ENCODE results near the gene MRPS24.

MRPS24 gene

DNA sequence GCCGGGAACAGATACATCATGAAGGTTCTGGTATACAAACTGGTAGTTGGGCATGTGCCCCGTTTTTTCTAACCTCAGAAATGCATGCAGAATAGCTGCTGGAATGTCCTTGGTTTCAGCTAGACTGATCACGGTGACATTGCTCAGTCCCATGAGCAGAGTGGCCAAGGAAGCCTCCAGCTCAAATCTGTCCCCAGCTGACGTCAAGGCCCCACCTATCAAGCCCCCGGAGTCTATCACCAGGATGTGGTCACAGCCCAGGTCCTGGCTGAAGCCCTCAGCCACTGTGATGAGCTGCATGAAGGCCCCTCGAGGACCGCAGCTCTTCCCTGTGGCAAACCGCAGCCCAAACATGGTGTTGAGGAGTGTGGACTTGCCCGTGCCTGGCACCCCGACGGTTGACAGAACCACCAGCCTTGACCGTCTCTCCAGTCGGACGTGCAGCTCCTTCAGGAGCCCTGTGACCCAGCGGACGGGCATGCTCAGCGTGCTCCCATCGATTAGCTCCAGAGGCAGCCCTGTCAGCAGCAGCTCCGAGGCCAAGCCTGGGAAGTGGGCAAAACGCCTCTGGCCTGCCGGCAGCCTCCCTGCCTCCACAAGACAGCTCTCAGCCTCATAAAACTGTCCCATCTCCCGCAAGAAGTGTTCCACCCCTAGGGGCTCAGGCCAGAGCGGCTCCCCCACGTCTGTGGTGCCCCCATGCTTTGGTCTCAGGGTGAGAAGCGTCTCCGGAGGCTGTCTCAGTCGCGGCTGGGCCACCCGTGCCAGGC, 7.8 kb upstream of the MRPS24 start:
- H3K36me3 ChIP-seq = peaks cover 30% of the 10 kb centered on the region
- no peaks in the 10 kb centered on the region for H3K4me1 ChIP-seq (ENCODE audit: control insufficient read depth in 1 of 2, insufficient read depth in 1 of 2, low read depth in 1 of 2, low read length in 1 of 2)

DNA sequence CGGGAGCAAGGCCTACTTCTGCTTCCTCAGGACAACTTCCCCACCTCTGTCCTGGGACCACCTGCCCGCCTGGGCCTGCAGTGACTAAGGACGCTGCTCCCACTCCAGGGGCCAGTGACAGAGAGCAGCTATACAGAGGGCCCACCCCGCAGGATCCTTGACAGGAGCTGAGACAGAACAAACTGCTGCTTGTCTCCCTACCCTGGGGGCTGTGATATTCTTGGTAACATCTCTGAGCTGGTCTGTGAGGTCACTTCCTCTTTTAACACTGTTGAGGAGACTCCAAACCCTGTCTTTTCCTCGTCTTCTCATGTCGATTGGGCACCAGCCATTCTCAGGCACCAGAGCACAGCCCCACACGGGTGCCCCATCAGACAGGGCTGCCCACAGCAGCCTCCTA, 6.9 kb upstream of the MRPS24 start:
- Histone ChIP-seq H3K27me3 (no peaks in the 10 kb centered on the region), H3K9me3 (no peaks in the 10 kb centered on the region), H3K4me3 (ENCODE audit: low read depth in 1 of 2, low read length in 1 of 2) (no peak overlapping the region), H3K27ac (no peak overlapping the region), H3K4me1 (ENCODE audit: control insufficient read depth in 1 of 2, insufficient read depth in 1 of 2, low read depth in 1 of 2, low read length in 1 of 2) (no peaks in the 10 kb centered on the region), H3K36me3 (peaks cover 30% of the 10 kb centered on the region)
- TF ChIP-seq, protein P1, sequence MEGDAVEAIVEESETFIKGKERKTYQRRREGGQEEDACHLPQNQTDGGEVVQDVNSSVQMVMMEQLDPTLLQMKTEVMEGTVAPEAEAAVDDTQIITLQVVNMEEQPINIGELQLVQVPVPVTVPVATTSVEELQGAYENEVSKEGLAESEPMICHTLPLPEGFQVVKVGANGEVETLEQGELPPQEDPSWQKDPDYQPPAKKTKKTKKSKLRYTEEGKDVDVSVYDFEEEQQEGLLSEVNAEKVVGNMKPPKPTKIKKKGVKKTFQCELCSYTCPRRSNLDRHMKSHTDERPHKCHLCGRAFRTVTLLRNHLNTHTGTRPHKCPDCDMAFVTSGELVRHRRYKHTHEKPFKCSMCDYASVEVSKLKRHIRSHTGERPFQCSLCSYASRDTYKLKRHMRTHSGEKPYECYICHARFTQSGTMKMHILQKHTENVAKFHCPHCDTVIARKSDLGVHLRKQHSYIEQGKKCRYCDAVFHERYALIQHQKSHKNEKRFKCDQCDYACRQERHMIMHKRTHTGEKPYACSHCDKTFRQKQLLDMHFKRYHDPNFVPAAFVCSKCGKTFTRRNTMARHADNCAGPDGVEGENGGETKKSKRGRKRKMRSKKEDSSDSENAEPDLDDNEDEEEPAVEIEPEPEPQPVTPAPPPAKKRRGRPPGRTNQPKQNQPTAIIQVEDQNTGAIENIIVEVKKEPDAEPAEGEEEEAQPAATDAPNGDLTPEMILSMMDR (IDR thresholded peaks at IDR 0.05) = no peak

More for the DNA sequence above, 7.8 kb upstream of the MRPS24 start:
- H3K27me3 ChIP-seq = no peaks in the 10 kb centered on the region
- no peaks in the 10 kb centered on the region for H3K9me3 ChIP-seq
- H3K27ac ChIP-seq = no peak overlapping the region
- TF ChIP-seq, protein P1 (IDR thresholded peaks at IDR 0.05) = no peak
- H3K4me3 ChIP-seq (ENCODE audit: low read depth in 1 of 2, low read length in 1 of 2) = no peak overlapping the region

DNA sequence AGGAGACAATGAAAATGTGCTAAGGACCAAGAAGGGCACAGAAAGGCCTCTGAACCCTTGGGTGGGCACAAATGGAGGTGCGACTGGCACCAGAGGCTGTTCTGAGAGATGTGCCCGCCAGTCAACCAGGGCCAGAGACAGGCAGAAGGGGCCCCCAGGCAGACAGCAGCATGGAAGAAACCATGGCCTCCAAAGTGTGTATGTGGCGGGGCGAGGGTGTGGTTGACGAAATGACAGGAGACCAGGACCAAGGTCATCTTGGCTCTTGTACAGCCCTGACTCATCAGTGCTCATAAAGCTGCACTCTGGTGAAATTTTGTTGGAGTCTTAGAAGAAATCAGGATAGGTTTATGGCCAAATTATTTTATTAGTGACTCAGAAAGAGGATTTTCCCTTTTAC, 4.0 kb upstream of the MRPS24 start:
- Histone ChIP-seq H3K4me1 (ENCODE audit: control insufficient read depth in 1 of 2, insufficient read depth in 1 of 2, low read depth in 1 of 2, low read length in 1 of 2) (peaks cover 17% of the 10 kb centered on the region in 2 experiments), H3K9me3 (no peaks in the 10 kb centered on the region), H3K4me3 (ENCODE audit: low read depth in 1 of 2, low read length in 1 of 2) (no peak overlapping the region), H3K27me3 (no peaks in the 10 kb centered on the region), H3K27ac (no peak overlapping the region), H3K36me3 (peaks cover 15% of the 10 kb centered on the region)
- TF ChIP-seq, protein P1 (IDR thresholded peaks at IDR 0.05) = no peak

DNA sequence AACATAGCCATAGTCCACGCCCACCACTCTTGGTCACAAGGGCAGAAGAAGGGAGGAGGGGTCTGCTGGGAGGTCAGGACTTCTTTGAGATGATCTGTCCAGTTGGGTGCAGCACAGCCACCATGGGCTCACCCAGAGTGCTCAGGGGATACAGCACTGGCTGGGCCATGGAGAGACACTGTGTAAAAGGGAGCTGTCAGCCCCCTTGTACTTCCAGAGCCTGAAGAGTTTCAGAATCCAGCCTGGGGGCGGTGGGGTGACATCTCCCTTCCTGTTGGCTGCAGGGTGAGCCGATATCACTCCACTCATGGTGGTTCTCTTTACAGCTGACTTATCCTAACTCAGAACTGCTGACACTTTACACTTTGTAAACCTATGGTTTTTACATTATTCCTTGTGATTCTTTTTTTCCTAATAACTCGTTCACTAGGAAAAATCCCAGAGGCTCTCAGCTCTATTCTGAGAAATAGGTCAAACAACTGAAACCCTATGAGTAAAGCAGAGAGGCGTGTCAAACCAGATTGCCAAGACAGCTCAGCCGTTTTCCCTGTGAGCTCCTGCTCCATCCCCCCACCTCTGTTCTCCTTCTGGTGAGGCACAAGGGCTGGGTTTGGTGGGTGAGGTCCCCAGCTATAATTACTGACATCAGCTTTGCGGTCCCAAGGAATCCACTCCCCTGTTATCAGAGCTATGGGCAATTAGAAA, 3.2 kb upstream of the MRPS24 start:
- no peaks in the 10 kb centered on the region for H3K9me3 ChIP-seq
- TF ChIP-seq, protein P1 (IDR thresholded peaks at IDR 0.05) = no peak
- H3K4me3 ChIP-seq (ENCODE audit: low read depth in 1 of 2, low read length in 1 of 2) = no peak overlapping the region
- no peaks in the 10 kb centered on the region for H3K27me3 ChIP-seq
- no peak overlapping the region for H3K27ac ChIP-seq
- peaks cover 17 to 20% of the 10 kb centered on the region in 2 experiments for H3K4me1 ChIP-seq (ENCODE audit: control insufficient read depth in 1 of 2, insufficient read depth in 1 of 2, low read depth in 1 of 2, low read length in 1 of 2)
- H3K36me3 ChIP-seq = peaks cover 8% of the 10 kb centered on the region

DNA sequence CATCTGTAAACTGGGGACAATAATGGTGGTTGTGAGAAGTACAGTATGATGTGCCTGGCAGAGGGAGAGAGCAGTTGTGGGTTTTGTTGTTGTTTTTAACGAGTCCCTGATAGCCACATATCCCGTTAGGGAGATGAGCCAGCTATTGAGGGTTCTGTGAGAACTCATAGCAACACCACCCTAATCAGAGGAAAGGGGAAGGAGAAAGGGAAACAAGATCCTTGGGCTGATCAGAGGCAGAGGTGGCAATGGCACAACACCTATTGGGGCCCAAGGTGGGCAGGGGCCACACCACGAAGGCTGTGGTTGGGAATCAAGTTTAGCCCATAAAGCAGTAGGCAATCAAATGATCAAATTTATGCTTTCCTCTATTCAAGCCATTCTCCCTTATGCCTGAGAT, 1.7 kb upstream of the MRPS24 start:
- Histone ChIP-seq H3K4me3 (ENCODE audit: low read depth in 1 of 2, low read length in 1 of 2) (no peak overlapping the region), H3K27me3 (no peaks in the 10 kb centered on the region), H3K4me1 (ENCODE audit: control insufficient read depth in 1 of 2, insufficient read depth in 1 of 2, low read depth in 1 of 2, low read length in 1 of 2) (peaks cover 17 to 20% of the 10 kb centered on the region in 2 experiments), H3K36me3 (peaks cover 7% of the 10 kb centered on the region), H3K9me3 (no peaks in the 10 kb centered on the region), H3K27ac (no peak overlapping the region)
- TF ChIP-seq, protein P1 (IDR thresholded peaks at IDR 0.05) = no peak
